GM12875 (cell line): Measurements from ENCODE around the gene MSI2.

ENCODE experiments used
- H3K4me3 ChIP-seq: one replicate; pipeline ENCODE4 v1.5.1; 2011; ENCODE audit warnings: low read depth, low read length, control low read depth
- TF ChIP-seq, protein P1 (sequence below): IDR thresholded peaks from 2 replicates; pipeline ENCODE4 v1.5.1; 2011; ENCODE audit warnings: low read depth, mild to moderate bottlenecking, control low read depth, inconsistent platforms, low read length, moderate library complexity, borderline replicate concordance; ENCODE audit not compliant: insufficient read depth

Gene MSI2

GRCh38 chr17:57260325-57261083 lies 4.2 kb downstream of the MSI2 start:
- no peak overlapping the region for H3K4me3 ChIP-seq
- TF ChIP-seq, protein P1, sequence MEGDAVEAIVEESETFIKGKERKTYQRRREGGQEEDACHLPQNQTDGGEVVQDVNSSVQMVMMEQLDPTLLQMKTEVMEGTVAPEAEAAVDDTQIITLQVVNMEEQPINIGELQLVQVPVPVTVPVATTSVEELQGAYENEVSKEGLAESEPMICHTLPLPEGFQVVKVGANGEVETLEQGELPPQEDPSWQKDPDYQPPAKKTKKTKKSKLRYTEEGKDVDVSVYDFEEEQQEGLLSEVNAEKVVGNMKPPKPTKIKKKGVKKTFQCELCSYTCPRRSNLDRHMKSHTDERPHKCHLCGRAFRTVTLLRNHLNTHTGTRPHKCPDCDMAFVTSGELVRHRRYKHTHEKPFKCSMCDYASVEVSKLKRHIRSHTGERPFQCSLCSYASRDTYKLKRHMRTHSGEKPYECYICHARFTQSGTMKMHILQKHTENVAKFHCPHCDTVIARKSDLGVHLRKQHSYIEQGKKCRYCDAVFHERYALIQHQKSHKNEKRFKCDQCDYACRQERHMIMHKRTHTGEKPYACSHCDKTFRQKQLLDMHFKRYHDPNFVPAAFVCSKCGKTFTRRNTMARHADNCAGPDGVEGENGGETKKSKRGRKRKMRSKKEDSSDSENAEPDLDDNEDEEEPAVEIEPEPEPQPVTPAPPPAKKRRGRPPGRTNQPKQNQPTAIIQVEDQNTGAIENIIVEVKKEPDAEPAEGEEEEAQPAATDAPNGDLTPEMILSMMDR = no peak

DNA sequence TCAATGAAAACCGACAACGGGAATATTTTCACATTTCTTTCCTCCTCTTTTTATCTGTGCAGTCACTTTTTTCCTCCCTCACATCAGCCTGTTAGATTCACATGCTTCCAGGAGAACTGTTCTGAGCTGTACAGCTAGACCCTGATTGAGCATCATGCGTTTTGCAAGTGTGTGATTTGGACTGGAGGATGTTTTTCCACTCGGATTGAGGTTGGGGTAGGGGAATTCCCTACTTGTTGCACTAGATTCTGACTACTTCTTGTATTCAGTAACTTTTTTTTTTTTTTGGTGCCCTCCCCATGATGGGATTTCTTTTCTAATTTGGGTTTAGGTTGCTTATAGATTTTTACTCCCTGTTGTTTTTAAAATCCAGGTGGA lies 4.8 kb downstream of the MSI2 start:
- TF ChIP-seq, protein P1 = no peak
- H3K4me3 ChIP-seq = no peak overlapping the region

DNA sequence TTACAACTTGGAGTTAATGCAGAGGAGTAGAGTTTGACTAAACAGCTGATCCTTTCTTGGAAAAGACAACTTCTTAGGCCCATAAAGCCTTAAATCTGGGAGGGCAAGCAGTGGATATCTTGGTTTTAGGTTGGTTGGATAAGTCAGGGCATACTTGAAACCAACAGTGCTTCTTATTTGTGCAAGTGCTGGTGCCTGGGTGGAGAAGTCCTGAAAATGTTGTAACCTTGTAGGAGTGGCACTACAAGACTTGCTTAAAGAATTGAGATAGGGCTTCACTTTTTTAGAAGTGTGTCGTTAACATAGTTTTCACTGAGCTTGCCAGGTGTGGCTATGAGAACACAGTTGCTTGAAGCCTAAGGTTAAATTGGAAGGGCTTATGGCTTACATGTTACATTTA lies 6.2 kb downstream of the MSI2 start:
- TF ChIP-seq, protein P1 = no peak
- no peak overlapping the region for H3K4me3 ChIP-seq

GRCh38 chr17:57264250-57264649 lies 7.9 kb downstream of the MSI2 start:
- TF ChIP-seq, protein P1 = no peak
- no peak overlapping the region for H3K4me3 ChIP-seq

DNA sequence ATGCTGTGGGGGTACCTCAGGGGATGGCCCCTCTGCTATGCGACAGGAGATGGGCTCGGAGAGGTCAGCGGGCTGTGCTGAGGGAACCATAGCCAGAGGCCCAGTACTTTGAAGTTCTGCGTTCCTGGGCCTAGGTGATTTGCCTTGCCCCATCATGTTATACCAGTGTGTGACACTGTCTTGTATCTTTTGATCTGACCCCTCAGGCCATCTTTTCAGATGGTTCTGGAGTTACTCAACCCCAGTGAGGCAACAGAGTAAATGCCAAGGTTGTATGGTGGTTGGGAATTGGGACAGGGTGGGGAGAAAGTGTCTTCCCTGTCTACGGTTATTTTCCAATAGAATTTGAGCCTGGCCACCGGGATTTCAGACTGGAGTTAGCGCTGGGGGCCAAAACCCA lies 8.5 kb downstream of the MSI2 start:
- no peak overlapping the region for H3K4me3 ChIP-seq
- TF ChIP-seq, protein P1 = no peak

GRCh38 chr17:57266902-57267311 lies 10.6 kb downstream of the MSI2 start:
- TF ChIP-seq, protein P1 = no peak
- H3K4me3 ChIP-seq = no peak overlapping the region

- H3K4me3 ChIP-seq = no peak overlapping the region
- TF ChIP-seq, protein P1 = no peak
Measured at GRCh38 chr17:57268181-57268580, 11.9 kb downstream of the MSI2 start.
